ENCODE data around the gene SIGLEC5.
"Not testable (repeated sequence)": the region's sequence is repeated elsewhere in the genome, so short reads cannot be mapped to it uniquely, and the experiment has no call there.

SIGLEC5 gene, protein sequence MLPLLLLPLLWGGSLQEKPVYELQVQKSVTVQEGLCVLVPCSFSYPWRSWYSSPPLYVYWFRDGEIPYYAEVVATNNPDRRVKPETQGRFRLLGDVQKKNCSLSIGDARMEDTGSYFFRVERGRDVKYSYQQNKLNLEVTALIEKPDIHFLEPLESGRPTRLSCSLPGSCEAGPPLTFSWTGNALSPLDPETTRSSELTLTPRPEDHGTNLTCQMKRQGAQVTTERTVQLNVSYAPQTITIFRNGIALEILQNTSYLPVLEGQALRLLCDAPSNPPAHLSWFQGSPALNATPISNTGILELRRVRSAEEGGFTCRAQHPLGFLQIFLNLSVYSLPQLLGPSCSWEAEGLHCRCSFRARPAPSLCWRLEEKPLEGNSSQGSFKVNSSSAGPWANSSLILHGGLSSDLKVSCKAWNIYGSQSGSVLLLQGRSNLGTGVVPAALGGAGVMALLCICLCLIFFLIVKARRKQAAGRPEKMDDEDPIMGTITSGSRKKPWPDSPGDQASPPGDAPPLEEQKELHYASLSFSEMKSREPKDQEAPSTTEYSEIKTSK

DNA sequence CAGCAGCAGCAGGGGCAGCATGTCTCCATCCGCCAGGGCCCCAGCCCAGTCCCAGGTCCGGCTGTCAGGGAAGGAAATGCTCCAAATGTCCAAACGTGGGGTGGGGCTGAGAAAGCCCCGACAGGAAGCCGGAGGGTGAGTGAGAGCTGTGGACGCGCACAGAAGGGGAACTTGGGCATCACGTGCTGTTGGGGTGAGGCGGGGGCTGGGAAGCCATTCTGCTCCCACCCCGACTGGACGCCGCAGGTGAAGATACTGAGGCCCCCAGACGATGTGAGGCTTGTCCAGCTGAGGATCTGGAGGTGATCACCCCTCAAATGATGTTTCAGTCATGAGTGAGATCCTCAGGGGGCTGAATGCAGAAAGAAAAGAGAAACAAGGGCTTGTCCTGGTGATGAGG, at the start of gene SIGLEC5:
TSS of gene SIGLEC5 (minus strand) at position 87 of the 400 bp plus-strand sequence. CDS start at position 21, 66 bp downstream.
- H3K27me3 ChIP-seq (replicated peaks; ENCODE audit: control insufficient read depth, insufficient read depth, low read length); H3K36me3 ChIP-seq (ENCODE audit: control insufficient read depth, insufficient read depth, low read length); H3K4me3 ChIP-seq (replicated peaks; ENCODE audit: low read depth, low read length): not testable (repeated sequence)
- DNase-seq (ENCODE audit: extremely low read depth, insufficient read length), result peak; percentile 33

DNA sequence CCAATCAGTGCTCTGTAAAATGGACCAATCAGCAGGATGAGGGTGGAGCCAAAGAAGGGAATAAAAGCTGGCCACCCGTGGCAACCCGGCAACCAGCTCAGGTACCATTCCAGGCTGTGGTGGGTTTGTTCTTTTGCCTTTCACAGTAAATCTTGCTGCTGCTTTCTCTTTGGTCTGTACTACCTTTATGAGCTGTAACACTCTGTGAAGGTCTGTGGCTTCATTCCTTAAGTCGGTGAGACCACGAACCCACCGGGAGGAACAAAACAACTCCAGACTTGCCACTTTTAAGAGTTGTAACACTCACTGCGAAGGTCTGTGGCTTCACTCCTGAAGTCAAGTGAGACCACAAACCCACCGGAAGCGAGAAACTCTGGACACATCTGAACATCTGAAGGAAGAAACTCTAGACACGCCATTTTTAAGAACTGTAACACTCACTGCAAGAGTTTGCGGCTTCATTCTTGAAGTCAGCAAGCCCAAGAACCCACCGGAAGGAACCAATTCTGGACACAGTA, 46.4 kb upstream of the SIGLEC5 start:
- no peaks in the 10 kb centered on the region for H3K36me3 ChIP-seq (ENCODE audit: control insufficient read depth, insufficient read depth, low read length)
- TF ChIP-seq, protein P1, sequence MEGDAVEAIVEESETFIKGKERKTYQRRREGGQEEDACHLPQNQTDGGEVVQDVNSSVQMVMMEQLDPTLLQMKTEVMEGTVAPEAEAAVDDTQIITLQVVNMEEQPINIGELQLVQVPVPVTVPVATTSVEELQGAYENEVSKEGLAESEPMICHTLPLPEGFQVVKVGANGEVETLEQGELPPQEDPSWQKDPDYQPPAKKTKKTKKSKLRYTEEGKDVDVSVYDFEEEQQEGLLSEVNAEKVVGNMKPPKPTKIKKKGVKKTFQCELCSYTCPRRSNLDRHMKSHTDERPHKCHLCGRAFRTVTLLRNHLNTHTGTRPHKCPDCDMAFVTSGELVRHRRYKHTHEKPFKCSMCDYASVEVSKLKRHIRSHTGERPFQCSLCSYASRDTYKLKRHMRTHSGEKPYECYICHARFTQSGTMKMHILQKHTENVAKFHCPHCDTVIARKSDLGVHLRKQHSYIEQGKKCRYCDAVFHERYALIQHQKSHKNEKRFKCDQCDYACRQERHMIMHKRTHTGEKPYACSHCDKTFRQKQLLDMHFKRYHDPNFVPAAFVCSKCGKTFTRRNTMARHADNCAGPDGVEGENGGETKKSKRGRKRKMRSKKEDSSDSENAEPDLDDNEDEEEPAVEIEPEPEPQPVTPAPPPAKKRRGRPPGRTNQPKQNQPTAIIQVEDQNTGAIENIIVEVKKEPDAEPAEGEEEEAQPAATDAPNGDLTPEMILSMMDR (IDR thresholded peaks at IDR 0.05; ENCODE audit: insufficient read depth, low read length, poor library complexity, severe bottlenecking), result no peak
- H3K27me3 ChIP-seq (replicated peaks; ENCODE audit: control insufficient read depth, insufficient read depth, low read length), result no peaks in the 10 kb centered on the region; the same call in 1 of the 2 replicates
- DNase-seq (ENCODE audit: extremely low read depth, insufficient read length), result no peak
- H3K4me3 ChIP-seq (replicated peaks; ENCODE audit: low read depth, low read length), result no peak overlapping the region

DNA sequence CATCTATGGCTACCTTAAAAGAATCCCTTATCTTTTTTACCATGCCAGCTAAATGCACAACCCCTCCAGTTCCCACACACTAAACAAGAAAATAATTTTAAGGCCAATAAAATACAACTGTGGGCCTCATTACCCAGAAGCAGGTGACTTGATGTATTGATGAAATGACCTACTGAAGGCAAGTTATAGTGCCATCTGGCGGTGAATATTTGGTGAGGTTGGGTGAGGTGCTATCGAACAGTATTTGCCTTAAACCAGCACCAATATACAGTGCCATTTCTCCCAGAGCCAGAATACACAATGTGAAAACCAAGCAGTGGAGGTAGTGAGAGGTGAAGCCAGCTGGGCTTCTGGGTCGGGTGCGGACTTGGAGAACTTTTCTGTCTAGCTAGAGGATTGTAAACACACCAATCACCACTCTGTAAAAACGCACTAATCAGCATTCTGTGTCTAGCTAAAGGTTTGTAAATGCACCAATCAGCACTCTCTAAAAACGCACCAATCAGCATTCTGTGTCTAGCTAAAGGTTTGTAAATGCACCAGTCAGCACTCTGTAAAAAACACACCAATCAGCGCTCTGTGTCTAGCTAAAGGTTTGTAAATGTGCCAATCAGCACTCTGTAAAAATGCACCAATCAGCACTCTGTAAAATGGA, 45.8 kb upstream of the SIGLEC5 start:
- H3K27me3 ChIP-seq (replicated peaks; ENCODE audit: control insufficient read depth, insufficient read depth, low read length); H3K36me3 ChIP-seq (ENCODE audit: control insufficient read depth, insufficient read depth, low read length); DNase-seq (ENCODE audit: extremely low read depth, insufficient read length); H3K4me3 ChIP-seq (replicated peaks; ENCODE audit: low read depth, low read length): not testable (repeated sequence)
- TF ChIP-seq, protein P1 (IDR thresholded peaks at IDR 0.05; ENCODE audit: insufficient read depth, low read length, poor library complexity, severe bottlenecking), result peak; percentile 24

DNA sequence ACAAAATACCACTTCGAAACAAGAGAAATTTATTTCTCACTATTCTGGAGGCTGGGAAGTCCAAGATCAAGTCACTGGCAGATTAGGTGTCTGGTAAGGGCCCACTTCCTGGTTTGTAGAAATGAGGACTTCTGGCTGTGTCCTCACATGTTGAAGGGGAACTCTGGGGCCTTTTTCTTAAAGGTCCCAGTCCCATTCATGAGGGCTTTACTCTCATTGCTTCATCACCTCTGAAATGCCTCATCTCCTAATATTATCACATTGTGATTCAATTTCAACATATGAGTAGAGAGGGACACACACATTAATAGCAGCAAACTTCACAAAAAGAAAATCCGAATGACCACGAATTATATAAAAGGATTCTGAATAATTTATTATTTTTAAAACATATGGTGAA, 38.0 kb upstream of the SIGLEC5 start:
- no peak overlapping the region for H3K4me3 ChIP-seq (replicated peaks; ENCODE audit: low read depth, low read length)

DNA sequence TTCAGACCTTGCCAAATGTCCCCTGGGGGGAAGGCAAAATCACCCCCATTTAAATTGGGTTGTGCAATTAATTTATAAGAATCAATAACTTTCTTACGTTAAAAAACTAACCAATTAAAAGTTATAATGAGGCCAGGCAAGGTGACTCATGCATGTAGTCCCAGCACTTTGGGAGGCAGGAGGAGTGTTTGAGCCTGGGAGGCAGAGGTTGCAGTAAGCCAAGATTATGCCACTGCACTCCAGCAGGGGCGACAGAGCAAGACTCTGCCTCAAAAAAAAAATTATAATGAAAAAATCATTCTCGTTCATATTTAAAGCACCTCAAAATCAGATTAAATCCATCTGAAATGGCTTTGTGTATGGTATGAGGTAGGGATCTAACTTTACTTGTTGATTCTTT, 34.8 kb upstream of the SIGLEC5 start:
- TF ChIP-seq, protein P1 (IDR thresholded peaks at IDR 0.05; ENCODE audit: insufficient read depth, low read length, poor library complexity, severe bottlenecking), result no peak
- DNase-seq (ENCODE audit: extremely low read depth, insufficient read length), result no peak
- Histone ChIP-seq H3K36me3 (ENCODE audit: control insufficient read depth, insufficient read depth, low read length) (no peaks in the 10 kb centered on the region), H3K27me3 (replicated peaks; ENCODE audit: control insufficient read depth, insufficient read depth, low read length) (no peaks in the 10 kb centered on the region; the same call in 1 of the 2 replicates), H3K4me3 (replicated peaks; ENCODE audit: low read depth, low read length) (no peak overlapping the region)

More for the DNA sequence above, 38.0 kb upstream of the SIGLEC5 start:
- TF ChIP-seq, protein P1 (IDR thresholded peaks at IDR 0.05; ENCODE audit: insufficient read depth, low read length, poor library complexity, severe bottlenecking), result no peak
- no peak for DNase-seq (ENCODE audit: extremely low read depth, insufficient read length)
- H3K27me3 ChIP-seq (replicated peaks; ENCODE audit: control insufficient read depth, insufficient read depth, low read length), result no peaks in the 10 kb centered on the region
- H3K36me3 ChIP-seq (ENCODE audit: control insufficient read depth, insufficient read depth, low read length), result no peaks in the 10 kb centered on the region

DNA sequence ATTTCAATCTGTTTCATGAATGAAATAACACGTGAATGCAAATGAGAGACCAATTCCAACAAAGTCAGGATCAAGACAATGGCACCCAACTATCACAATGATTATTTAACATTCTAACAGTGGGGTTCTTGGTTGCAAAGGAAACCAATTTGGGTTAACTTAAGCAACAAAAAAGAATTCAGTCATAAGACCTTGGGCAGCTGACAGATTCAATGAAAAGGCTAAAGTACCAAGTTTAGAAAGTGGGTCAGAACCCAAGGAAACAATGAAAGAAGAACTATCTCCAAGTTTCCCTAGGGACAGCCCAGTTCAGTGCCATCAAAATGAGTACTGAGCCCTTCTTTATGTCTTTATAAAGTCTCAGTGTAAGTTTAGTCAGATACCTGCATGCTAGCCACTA, 33.9 kb upstream of the SIGLEC5 start:
- Histone ChIP-seq H3K36me3 (ENCODE audit: control insufficient read depth, insufficient read depth, low read length) (no peaks in the 10 kb centered on the region), H3K4me3 (replicated peaks; ENCODE audit: low read depth, low read length) (no peak overlapping the region), H3K27me3 (replicated peaks; ENCODE audit: control insufficient read depth, insufficient read depth, low read length) (no peaks in the 10 kb centered on the region; the same call in 1 of the 2 replicates)
- TF ChIP-seq, protein P1 (IDR thresholded peaks at IDR 0.05; ENCODE audit: insufficient read depth, low read length, poor library complexity, severe bottlenecking), result no peak
- no peak for DNase-seq (ENCODE audit: extremely low read depth, insufficient read length)
